Transverse colon (tissue), 4 donors: ENCODE results near the gene MEST. TPM values are rescaled to one million over a fixed set of nuclear protein-coding genes. Genes with fewer than 3 reads are reported as not detected.

ENCODE experiments used
- DNase-seq: peaks from one replicate; pipeline ENCODE4 v3.0.0-alpha.2; 2019
- H3K27ac ChIP-seq, 4 donors: fragments of 200-600 bp; sonication (generic); 2 replicates each; pipeline ENCODE4 v1.5.1; 2016 to 2018; ENCODE audit warnings: inconsistent platforms in 4 of 4
- H3K27me3 ChIP-seq: fragments of 200-600 bp; sonication (generic); 2 replicates; pipeline ENCODE4 v1.5.1; 2017; ENCODE audit warnings: inconsistent platforms
- H3K36me3 ChIP-seq, 4 donors: fragments of 200-600 bp; sonication (generic); 2 replicates each; pipeline ENCODE4 v1.5.1; 2017 to 2019; ENCODE audit warnings: inconsistent platforms in 4 of 4
- H3K4me1 ChIP-seq, 4 donors: fragments of 200-600 bp; sonication (generic); 2 replicates each; pipeline ENCODE4 v1.5.1; 2017 to 2020; ENCODE audit warnings: inconsistent platforms in 4 of 4
- H3K4me3 ChIP-seq, 4 donors: fragments of 200-600 bp; sonication (generic); 1 replicate in 1 of 4; 2 replicates in 3 of 4; pipeline versions ENCODE4 v1.5.1 to v1.6.1; 2017 to 2019; ENCODE audit warnings: inconsistent platforms in 4 of 4
- H3K9me3 ChIP-seq, 2 donors: fragments of 200-600 bp; sonication (generic); 2 replicates each; pipeline ENCODE4 v1.5.1; 2017 to 2019; ENCODE audit warnings: inconsistent platforms in 2 of 2
- CTCF ChIP-seq, 5 experiments: fragments of 200-600 bp in 3 of 5; fragments of 450-650 bp in 2 of 5; sonication (generic) in 3 of 5; IDR thresholded peaks; 1 replicate in 2 of 5; 2 replicates in 3 of 5; pipeline ENCODE4 v1.5.1; 2016 to 2017; ENCODE audit warnings: antibody characterized with exemption in 5 of 5, inconsistent platforms in 3 of 5, mild to moderate bottlenecking in 2 of 5, moderate library complexity in 1 of 5
- EP300 ChIP-seq: sonication (generic); formaldehyde crosslinking; IDR thresholded peaks from one replicate; pipeline ENCODE4 v1.6.1; 2017; ENCODE audit warnings: antibody characterized with exemption, low read depth
- POLR2A ChIP-seq: fragments of 450-650 bp; IDR thresholded peaks from one replicate; pipeline ENCODE4 v1.6.1; 2016; ENCODE audit warnings: antibody characterized with exemption, mild to moderate bottlenecking, moderate library complexity
- POLR2AphosphoS5 ChIP-seq, 3 donors: sonication (generic); formaldehyde crosslinking; IDR thresholded peaks; one replicate each; pipeline ENCODE4 v1.6.1; 2016; ENCODE audit warnings: antibody characterized with exemption in 3 of 3
- WGBS, 2 donors: methylation state at CpG; one replicate each; pipeline ENCODE4 v1.1.5; 2018; ENCODE audit warnings: low coverage in 1 of 2; 5-methylcytosine and 5-hydroxymethylcytosine counted together
- in situ Hi-C, 4 donors: fragments of 200-750 bp; cut with MboI; loops; one replicate each; pipeline versions ENCODE4 v1.15.0 to v1.15.1; 2017; ENCODE audit warnings: low sequenced_read_pairs in 3 of 4, low pct_ligation_motif_present in 1 of 4, low pct_unique_long_range_greater_than_20kb in 1 of 4
- intact Hi-C: fragments of 100-400 bp; cut with DNase I; formaldehyde crosslinking; loops from one replicate; pipeline ENCODE4 v1.15.1; 2023; ENCODE audit warnings: low total_unique reads
- total RNA-seq, 4 donors: library from RNA; depleted of rRNA; stranded (reverse); fragments of >200 nt; gene quantifications; one replicate each; pipeline ENCODE4 v1.1.0, GENCODE V29; 2016

The MEST gene
- total RNA-seq, 4 donors from 2014 or later = 4.0 to 49.0 (median 34.6) TPM

- TF ChIP-seq POLR2AphosphoS5 (IDR thresholded peaks at IDR 0.05) (no peak), POLR2A (no peak), CTCF (IDR thresholded peaks at IDR 0.05) (no peak), EP300 (no peak)
- in situ Hi-C loops = loop anchor here in 1 of 4 donors (25.0 kb wide), 1 partner anchor 193 kb away; the partner anchor contains the start of gene CPA4
- H3K36me3 ChIP-seq = no peaks in the 10 kb centered on the region
- H3K27ac ChIP-seq = no peak overlapping the region
- no peaks in the 10 kb centered on the region for H3K4me1 ChIP-seq
- 77 to 91% methylated on average over 1 of the region's 1 CpG for WGBS, 2 donors
- peaks cover 3% of the 10 kb centered on the region for H3K27me3 ChIP-seq
- intact Hi-C loops = no loop called here
- no peak for DNase-seq
- no peak overlapping the region for H3K4me3 ChIP-seq
- H3K9me3 ChIP-seq = peaks cover 0 to 5% of the 10 kb centered on the region in 2 donors
Measured at GRCh38 chr7:130479716-130480400, 12.0 kb upstream of the MEST start.

- in situ Hi-C loops = loop anchor here in 1 of 4 donors (25.0 kb wide), 1 partner anchor 195 kb away; the partner anchor contains the start of gene CPA4
- intact Hi-C loops = no loop called here
- 60 to 78% methylated on average over 1 of the region's 1 CpG for WGBS, 2 donors
- Histone ChIP-seq H3K36me3 (no peaks in the 10 kb centered on the region), H3K27me3 (peaks cover 7% of the 10 kb centered on the region), H3K27ac (no peak overlapping the region), H3K9me3 (peaks cover 0 to 5% of the 10 kb centered on the region in 2 donors), H3K4me1 (peaks cover 0 to 13% (median 0%) of the 10 kb centered on the region in 4 donors), H3K4me3 (no peak overlapping the region)
- TF ChIP-seq CTCF (IDR thresholded peaks at IDR 0.05) = no peak
- no peak for TF ChIP-seq EP300
- no peak for TF ChIP-seq POLR2AphosphoS5 (IDR thresholded peaks at IDR 0.05)
- TF ChIP-seq POLR2A = no peak
- DNase-seq = no peak
Measured at GRCh38 chr7:130481898-130482297, 10.0 kb upstream of the MEST start.

GRCh38 chr7:130483031-130483430 lies 8.9 kb upstream of the MEST start:
- Histone ChIP-seq H3K9me3 (peaks cover 0 to 5% of the 10 kb centered on the region in 2 donors), H3K36me3 (no peaks in the 10 kb centered on the region), H3K4me3 (no peak overlapping the region), H3K4me1 (peaks cover 0 to 14% (median 0%) of the 10 kb centered on the region in 4 donors), H3K27me3 (peaks cover 7% of the 10 kb centered on the region), H3K27ac (no peak overlapping the region)
- in situ Hi-C loops = loop anchor here in 1 of 4 donors (25.0 kb wide), 1 partner anchor 196 kb away; the partner anchor contains the start of gene CPA4
- TF ChIP-seq POLR2A (no peak), EP300 (no peak), CTCF (IDR thresholded peaks at IDR 0.05) (no peak), POLR2AphosphoS5 (IDR thresholded peaks at IDR 0.05) (no peak)
- DNase-seq = no peak
- WGBS, 2 donors = 80 to 91% methylated on average over 1 to 3 of the region's 3 CpGs
- intact Hi-C loops = no loop called here

DNA sequence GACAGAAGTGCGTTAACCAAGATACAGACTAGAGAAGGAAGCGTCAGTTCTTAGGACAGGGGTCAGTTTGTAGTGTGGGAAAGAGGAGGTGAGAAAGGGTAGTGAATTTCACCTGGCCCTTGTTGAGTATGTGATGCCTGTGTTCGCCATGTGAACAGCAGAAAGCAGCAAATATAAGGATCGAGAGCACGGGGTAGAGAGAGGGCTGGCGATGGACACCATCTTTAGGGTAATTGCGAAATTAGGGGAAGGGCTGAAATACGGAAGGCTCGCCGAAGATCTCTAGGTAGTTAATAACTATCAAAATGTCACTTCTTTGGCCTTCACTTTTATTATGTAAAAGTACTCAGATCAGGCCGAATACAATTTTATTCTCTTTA lies 6.2 kb upstream of the MEST start:
- Histone ChIP-seq H3K9me3 (no peaks in the 10 kb centered on the region), H3K4me3 (peak overlapping the region in 3 of 4 donors; percentile 39 to 53 (median 53)), H3K27ac (peak overlapping the region in 1 of 4 donors; percentile 74), H3K4me1 (peaks cover 4 to 19% (median 11%) of the 10 kb centered on the region in 4 donors), H3K36me3 (no peaks in the 10 kb centered on the region), H3K27me3 (peaks cover 7% of the 10 kb centered on the region)
- in situ Hi-C loops = loop anchor here in 1 of 4 donors (25.0 kb wide), 1 partner anchor 198 kb away; the partner anchor contains the start of gene CPA4
- TF ChIP-seq POLR2AphosphoS5 (IDR thresholded peaks at IDR 0.05) (no peak), POLR2A (no peak), EP300 (no peak), CTCF (IDR thresholded peaks at IDR 0.05) (no peak)
- intact Hi-C loops = no loop called here
- DNase-seq = no peak
- 71 to 80% methylated on average over 8 to 11 of the region's 11 CpGs for WGBS, 2 donors
